DND-41 (cell line): Measurements from ENCODE around the gene TMEM61.
"Not testable (repeated sequence)": the region's sequence is repeated elsewhere in the genome, so short reads cannot be mapped to it uniquely, and the experiment has no call there.

Experiments used
- ATAC-seq: fragments of 200-7000 bp; cut with Tn5 transposase; 3 replicates; pipeline ENCODE4 v1.9.1; 2021; ENCODE audit warnings: low read depth; ENCODE audit not compliant: insufficient read depth
- DNase-seq: peaks from one replicate; pipeline ENCODE4 v3.0.0-alpha.2; 2020
- H2AFZ ChIP-seq: 2 replicates; pipeline ENCODE4 v1.6.0; 2012; ENCODE audit warnings: low read depth, low read length
- H3K27ac ChIP-seq: 2 replicates; pipeline ENCODE4 v1.5.1; 2012; ENCODE audit warnings: low read length, inconsistent platforms
- H3K27me3 ChIP-seq: fragments of 200-600 bp; sonication (generic); 2 replicates; pipeline ENCODE4 v1.6.0; 2012; ENCODE audit warnings: low read length, mild to moderate bottlenecking, inconsistent platforms; ENCODE audit not compliant: insufficient read depth, poor library complexity
- H3K36me3 ChIP-seq: 2 replicates; pipeline ENCODE4 v1.5.1; 2012; ENCODE audit warnings: low read length, inconsistent platforms; ENCODE audit not compliant: insufficient read depth
- H3K4me1 ChIP-seq: 2 replicates; pipeline ENCODE4 v1.5.1; 2012; ENCODE audit warnings: mild to moderate bottlenecking, low read length; ENCODE audit not compliant: insufficient read depth
- H3K4me2 ChIP-seq: 2 replicates; pipeline ENCODE4 v1.6.0; 2012; ENCODE audit warnings: mild to moderate bottlenecking, moderate library complexity, low read length, inconsistent platforms; ENCODE audit not compliant: insufficient read depth
- H3K4me3 ChIP-seq, 2 experiments: fragments of 200-600 bp in 1 of 2; shearing (Covaris generic) in 1 of 2; 2 replicates each; pipeline ENCODE4 v1.5.1; 2012 to 2016; ENCODE audit warnings: inconsistent platforms in 2 of 2, low read length in 2 of 2, mild to moderate bottlenecking in 2 of 2, low read depth in 1 of 2, moderate library complexity in 1 of 2
- H3K79me2 ChIP-seq: 2 replicates; pipeline ENCODE4 v1.6.0; 2012; ENCODE audit warnings: low read length, inconsistent platforms; ENCODE audit not compliant: insufficient read depth
- H3K9ac ChIP-seq: 2 replicates; pipeline ENCODE4 v1.6.0; 2012; ENCODE audit warnings: low read depth, mild to moderate bottlenecking, inconsistent platforms, low read length, moderate library complexity
- H3K9me3 ChIP-seq: 2 replicates; pipeline ENCODE4 v1.5.1; 2012; ENCODE audit warnings: low read length, moderate library complexity, mild to moderate bottlenecking, inconsistent platforms; ENCODE audit not compliant: insufficient read depth, severe bottlenecking
- H4K20me1 ChIP-seq: 2 replicates; pipeline ENCODE4 v1.6.0; 2012; ENCODE audit warnings: low read length; ENCODE audit not compliant: insufficient read depth
- EZH2 ChIP-seq: IDR thresholded peaks from 3 replicates; pipeline ENCODE4 v1.6.1; 2012; ENCODE audit warnings: borderline replicate concordance, low read depth, mild to moderate bottlenecking, moderate library complexity, low read length, inconsistent platforms; ENCODE audit not compliant: severe bottlenecking
- TF ChIP-seq, protein P1 (sequence below): IDR thresholded peaks from 2 replicates; pipeline ENCODE4 v1.5.1; 2012; ENCODE audit warnings: borderline replicate concordance, low read length, moderate library complexity, mild to moderate bottlenecking; ENCODE audit not compliant: poor library complexity, severe bottlenecking; ENCODE audit errors: extremely low read depth

TMEM61 gene

DNA sequence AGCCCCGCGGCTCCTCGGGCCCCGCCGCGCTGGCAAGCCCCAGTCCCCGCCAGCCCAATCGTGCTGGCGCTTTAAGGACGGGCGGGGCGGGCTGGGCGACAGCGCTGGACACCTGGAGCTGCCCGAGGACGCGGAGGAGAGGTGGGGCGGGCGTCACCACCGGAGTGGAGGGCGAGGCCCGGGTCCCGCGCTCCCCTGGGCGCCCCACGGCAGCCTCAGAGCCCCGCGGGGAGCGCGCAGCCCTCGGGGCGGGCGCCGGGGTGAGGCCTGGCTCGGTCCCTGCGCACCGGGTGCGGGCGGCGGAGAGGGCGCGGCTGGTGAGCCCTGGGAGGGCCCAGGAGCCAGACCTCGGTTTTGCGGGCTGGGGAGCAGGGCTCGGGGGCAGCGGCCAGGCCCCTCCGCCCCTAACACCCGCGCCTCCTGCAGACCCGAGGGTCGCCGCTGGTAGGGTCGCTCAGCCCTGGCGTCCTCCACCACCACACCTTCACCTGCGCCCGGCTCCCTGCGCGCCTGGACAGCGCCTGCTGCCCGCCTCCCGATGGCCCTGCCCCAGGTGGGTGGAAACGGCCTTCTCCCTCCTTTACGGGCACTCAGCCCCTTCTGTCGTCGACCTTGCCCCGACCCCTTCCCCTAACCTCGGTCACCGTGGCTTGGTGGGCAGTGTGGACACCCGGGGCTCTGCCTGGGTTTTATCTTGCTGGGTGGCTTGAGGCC, at the start of gene TMEM61:
Gene TMEM61 (plus strand): TSS at position 101 of the 714 bp plus-strand sequence. CDS start 438 bp downstream, at position 539.
- Histone ChIP-seq H3K36me3 (no peaks in the 10 kb centered on the region), H3K4me3 (no peak within 1 kb of the TSS), H4K20me1 (no peaks in the 10 kb centered on the region), H3K4me1 (no peaks in the 10 kb centered on the region), H3K79me2 (no peaks in the 10 kb centered on the region), H2AFZ (no peak within 1 kb of the TSS), H3K9me3 (no peaks in the 10 kb centered on the region), H3K27ac (no peak within 1 kb of the TSS), H3K4me2 (no peak within 1 kb of the TSS), H3K9ac (no peak within 1 kb of the TSS), H3K27me3 (peaks cover 11% of the 10 kb centered on the region)
- TF ChIP-seq, protein P1, sequence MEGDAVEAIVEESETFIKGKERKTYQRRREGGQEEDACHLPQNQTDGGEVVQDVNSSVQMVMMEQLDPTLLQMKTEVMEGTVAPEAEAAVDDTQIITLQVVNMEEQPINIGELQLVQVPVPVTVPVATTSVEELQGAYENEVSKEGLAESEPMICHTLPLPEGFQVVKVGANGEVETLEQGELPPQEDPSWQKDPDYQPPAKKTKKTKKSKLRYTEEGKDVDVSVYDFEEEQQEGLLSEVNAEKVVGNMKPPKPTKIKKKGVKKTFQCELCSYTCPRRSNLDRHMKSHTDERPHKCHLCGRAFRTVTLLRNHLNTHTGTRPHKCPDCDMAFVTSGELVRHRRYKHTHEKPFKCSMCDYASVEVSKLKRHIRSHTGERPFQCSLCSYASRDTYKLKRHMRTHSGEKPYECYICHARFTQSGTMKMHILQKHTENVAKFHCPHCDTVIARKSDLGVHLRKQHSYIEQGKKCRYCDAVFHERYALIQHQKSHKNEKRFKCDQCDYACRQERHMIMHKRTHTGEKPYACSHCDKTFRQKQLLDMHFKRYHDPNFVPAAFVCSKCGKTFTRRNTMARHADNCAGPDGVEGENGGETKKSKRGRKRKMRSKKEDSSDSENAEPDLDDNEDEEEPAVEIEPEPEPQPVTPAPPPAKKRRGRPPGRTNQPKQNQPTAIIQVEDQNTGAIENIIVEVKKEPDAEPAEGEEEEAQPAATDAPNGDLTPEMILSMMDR = no peak
- no peak for TF ChIP-seq EZH2
- DNase-seq (no peak), ATAC-seq (no peak)

DNA sequence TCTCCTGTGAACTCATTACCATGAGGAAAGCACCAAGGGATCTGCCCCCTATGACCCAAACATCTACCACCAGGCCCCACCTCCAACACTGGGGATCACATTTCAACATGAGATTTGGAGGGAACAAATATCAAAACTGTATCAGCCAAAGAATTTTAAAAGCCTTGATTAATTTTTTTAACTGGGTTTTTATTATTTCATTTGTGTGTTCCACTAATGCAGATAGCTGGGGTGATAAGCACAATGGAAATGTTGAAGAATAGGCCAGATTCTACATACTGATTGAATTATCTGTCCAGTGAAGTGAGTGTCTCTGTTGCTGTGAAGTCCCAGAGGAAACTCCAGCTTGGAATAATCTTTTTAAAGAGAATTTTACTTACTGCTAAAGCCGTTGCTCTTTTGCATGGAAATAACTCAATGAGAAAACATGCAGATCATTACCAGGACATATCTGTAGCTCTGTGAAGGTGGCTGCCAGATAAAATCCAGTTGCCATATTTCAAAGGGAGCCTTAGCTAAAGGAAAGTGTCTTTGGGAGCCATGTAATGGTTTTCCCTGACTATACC, 49.1 kb upstream of the TMEM61 start:
- Histone ChIP-seq H3K4me3 (no peak overlapping the region), H3K4me2 (no peak overlapping the region), H3K9ac (no peak overlapping the region), H3K9me3 (no peaks in the 10 kb centered on the region), H2AFZ (no peak overlapping the region), H4K20me1 (no peaks in the 10 kb centered on the region), H3K27me3 (peaks cover 8% of the 10 kb centered on the region), H3K4me1 (no peaks in the 10 kb centered on the region), H3K36me3 (no peaks in the 10 kb centered on the region), H3K79me2 (no peaks in the 10 kb centered on the region), H3K27ac (no peak overlapping the region)
- no peak for TF ChIP-seq EZH2
- TF ChIP-seq, protein P1 = no peak
- DNase-seq = no peak
- ATAC-seq = no peak

DNA sequence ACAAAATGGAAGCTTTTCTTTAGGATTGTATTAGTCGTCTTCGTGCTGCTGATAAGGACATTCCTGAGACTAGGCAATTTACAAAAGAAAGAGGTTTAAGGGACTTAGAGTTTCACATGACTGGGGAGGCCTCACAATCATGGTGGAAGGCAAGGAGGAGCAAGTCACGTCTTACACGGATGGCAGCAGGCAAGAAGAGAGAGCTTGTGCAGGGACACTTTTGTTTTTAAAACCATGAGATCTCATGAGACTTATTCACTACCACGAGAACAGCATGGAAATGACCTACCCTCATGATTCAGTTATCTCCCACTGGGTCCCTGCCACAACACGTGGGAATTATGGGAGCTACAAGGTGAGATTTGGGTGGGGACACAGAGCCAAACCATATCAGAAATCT, 46.3 kb upstream of the TMEM61 start:
- H3K4me3 ChIP-seq, H4K20me1 ChIP-seq, ATAC-seq, H2AFZ ChIP-seq, H3K27ac ChIP-seq, H3K79me2 ChIP-seq, DNase-seq, H3K9ac ChIP-seq, H3K27me3 ChIP-seq, H3K36me3 ChIP-seq, H3K9me3 ChIP-seq, H3K4me2 ChIP-seq, H3K4me1 ChIP-seq: not testable (repeated sequence)

DNA sequence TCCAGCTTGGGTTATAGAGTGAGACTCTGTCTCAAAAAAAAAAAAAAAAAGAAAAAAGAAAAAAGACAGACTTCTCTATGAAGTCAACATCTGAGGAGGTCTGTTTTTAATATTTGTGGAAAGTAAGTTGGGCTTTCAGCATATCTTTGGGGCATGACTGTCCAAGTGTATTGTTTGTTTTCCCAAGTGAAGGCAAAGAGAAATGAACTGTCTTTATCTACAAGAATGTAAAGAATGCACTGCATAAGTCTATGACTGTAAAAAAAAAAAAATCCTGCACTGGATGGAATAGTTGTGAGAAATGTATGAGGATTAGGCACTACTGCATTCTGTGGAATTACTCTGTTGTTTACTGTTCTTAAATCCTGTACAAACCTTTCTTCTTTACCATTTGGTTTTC, 45.6 kb upstream of the TMEM61 start:
- Histone ChIP-seq H4K20me1 (no peaks in the 10 kb centered on the region), H3K4me2 (no peak overlapping the region), H3K9ac (no peak overlapping the region), H3K79me2 (no peaks in the 10 kb centered on the region), H3K4me1 (no peaks in the 10 kb centered on the region), H3K36me3 (no peaks in the 10 kb centered on the region), H3K27me3 (peaks cover 2% of the 10 kb centered on the region), H3K9me3 (no peaks in the 10 kb centered on the region), H2AFZ (no peak overlapping the region), H3K27ac (no peak overlapping the region), H3K4me3 (no peak overlapping the region)
- ATAC-seq (no peak), DNase-seq (no peak)
- no peak for TF ChIP-seq EZH2
- TF ChIP-seq, protein P1 = no peak
